Measurements from ENCODE around the gene SCN2B.

The SCN2B gene

DNA sequence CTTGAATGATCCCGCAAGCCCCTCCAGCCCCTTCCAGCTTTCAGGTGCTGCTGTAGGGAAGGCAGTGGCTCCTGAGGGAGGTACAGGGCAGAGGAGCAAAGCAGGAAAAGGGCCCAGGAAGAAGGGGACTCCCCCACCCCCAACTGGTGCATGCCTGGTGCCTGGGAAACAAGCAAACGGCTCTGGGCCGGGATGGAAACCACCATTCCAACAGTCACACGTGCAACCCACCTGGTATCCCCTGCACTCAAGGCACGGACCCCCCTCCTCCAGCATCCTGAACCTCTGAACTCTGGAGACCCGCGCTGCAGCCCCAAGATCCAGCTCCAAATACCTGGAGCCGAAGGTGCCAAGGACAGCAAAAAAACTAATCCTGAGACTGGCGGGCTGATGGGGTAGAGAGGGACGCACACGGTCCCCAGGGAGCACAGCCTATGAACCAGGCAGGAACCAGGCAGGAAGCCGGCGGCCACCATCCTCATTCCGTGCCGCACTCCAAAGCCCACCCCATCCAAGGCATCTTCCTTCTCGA lies 24.4 kb downstream of the SCN2B start:
- no peak for TF ChIP-seq EZH2 (IDR thresholded peaks at IDR 0.05; ENCODE audit: borderline replicate concordance, low read depth, low read length, severe bottlenecking)
- TF ChIP-seq, protein P1, sequence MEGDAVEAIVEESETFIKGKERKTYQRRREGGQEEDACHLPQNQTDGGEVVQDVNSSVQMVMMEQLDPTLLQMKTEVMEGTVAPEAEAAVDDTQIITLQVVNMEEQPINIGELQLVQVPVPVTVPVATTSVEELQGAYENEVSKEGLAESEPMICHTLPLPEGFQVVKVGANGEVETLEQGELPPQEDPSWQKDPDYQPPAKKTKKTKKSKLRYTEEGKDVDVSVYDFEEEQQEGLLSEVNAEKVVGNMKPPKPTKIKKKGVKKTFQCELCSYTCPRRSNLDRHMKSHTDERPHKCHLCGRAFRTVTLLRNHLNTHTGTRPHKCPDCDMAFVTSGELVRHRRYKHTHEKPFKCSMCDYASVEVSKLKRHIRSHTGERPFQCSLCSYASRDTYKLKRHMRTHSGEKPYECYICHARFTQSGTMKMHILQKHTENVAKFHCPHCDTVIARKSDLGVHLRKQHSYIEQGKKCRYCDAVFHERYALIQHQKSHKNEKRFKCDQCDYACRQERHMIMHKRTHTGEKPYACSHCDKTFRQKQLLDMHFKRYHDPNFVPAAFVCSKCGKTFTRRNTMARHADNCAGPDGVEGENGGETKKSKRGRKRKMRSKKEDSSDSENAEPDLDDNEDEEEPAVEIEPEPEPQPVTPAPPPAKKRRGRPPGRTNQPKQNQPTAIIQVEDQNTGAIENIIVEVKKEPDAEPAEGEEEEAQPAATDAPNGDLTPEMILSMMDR (IDR thresholded peaks at IDR 0.05; ENCODE audit: borderline replicate concordance, extremely low read depth, low read length, poor library complexity, severe bottlenecking) = no peak
- Histone ChIP-seq H3K27me3 (ENCODE audit: insufficient read depth, low read length, poor library complexity) (peaks cover 85% of the 10 kb centered on the region), H4K20me1 (ENCODE audit: insufficient read depth, low read length) (peaks cover 12% of the 10 kb centered on the region; the same call in 1 of the 2 replicates), H2AFZ (ENCODE audit: low read depth, low read length) (no peak overlapping the region), H3K9ac (ENCODE audit: low read depth, low read length) (no peak overlapping the region), H3K27ac (ENCODE audit: low read length) (no peak overlapping the region), H3K9me3 (ENCODE audit: insufficient read depth, low read length, severe bottlenecking) (no peaks in the 10 kb centered on the region), H3K79me2 (ENCODE audit: insufficient read depth, low read length) (no peaks in the 10 kb centered on the region), H3K4me1 (ENCODE audit: insufficient read depth, low read length) (peaks cover 10% of the 10 kb centered on the region), H3K36me3 (ENCODE audit: insufficient read depth, low read length) (no peaks in the 10 kb centered on the region), H3K4me3 (ENCODE audit: low read depth in 1 of 2, low read length in 2 of 2) (peak overlapping the region in 1 of 2 experiments; percentile 46; a peak in 1 of 4 replicates), H3K4me2 (ENCODE audit: insufficient read depth, low read length) (peak overlapping the region; percentile 74)
- DNase-seq (no peak), ATAC-seq (ENCODE audit: insufficient read depth, low read depth) (no peak)

DNA sequence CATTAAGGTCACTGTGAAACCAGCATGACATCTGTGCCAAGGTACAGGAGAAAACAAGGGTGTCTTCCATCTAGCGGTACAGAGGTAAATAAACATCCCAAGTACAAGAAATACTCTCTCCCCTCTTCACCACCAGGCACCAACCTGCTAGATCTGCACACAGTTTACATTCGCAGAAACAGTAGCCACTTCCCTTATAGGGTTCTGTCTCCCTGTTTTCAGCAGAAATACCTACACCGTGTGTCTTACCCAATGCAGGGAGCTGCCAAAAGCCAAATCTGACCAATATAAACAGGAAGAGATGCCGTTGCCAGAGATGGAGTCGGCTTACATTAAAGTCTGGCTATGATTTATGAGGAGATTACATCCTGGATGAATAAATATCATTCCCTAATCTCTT lies 25.0 kb downstream of the SCN2B start:
- ATAC-seq (ENCODE audit: insufficient read depth, low read depth) (no peak), DNase-seq (no peak)
- no peak overlapping the region for H3K4me3 ChIP-seq (ENCODE audit: low read depth in 1 of 2, low read length in 2 of 2)
- H3K4me1 ChIP-seq (ENCODE audit: insufficient read depth, low read length) = peaks cover 10% of the 10 kb centered on the region
- no peak overlapping the region for H2AFZ ChIP-seq (ENCODE audit: low read depth, low read length)
- peaks cover 12% of the 10 kb centered on the region; the same call in 1 of the 2 replicates for H4K20me1 ChIP-seq (ENCODE audit: insufficient read depth, low read length)
- no peaks in the 10 kb centered on the region for H3K79me2 ChIP-seq (ENCODE audit: insufficient read depth, low read length)
- H3K4me2 ChIP-seq (ENCODE audit: insufficient read depth, low read length) = no peak overlapping the region
- H3K9ac ChIP-seq (ENCODE audit: low read depth, low read length) = no peak overlapping the region
- H3K27me3 ChIP-seq (ENCODE audit: insufficient read depth, low read length, poor library complexity) = peaks cover 78% of the 10 kb centered on the region
- H3K27ac ChIP-seq (ENCODE audit: low read length) = no peak overlapping the region
- no peak for TF ChIP-seq EZH2 (IDR thresholded peaks at IDR 0.05; ENCODE audit: borderline replicate concordance, low read depth, low read length, severe bottlenecking)
- H3K36me3 ChIP-seq (ENCODE audit: insufficient read depth, low read length) = no peaks in the 10 kb centered on the region
- H3K9me3 ChIP-seq (ENCODE audit: insufficient read depth, low read length, severe bottlenecking) = no peaks in the 10 kb centered on the region

DNA sequence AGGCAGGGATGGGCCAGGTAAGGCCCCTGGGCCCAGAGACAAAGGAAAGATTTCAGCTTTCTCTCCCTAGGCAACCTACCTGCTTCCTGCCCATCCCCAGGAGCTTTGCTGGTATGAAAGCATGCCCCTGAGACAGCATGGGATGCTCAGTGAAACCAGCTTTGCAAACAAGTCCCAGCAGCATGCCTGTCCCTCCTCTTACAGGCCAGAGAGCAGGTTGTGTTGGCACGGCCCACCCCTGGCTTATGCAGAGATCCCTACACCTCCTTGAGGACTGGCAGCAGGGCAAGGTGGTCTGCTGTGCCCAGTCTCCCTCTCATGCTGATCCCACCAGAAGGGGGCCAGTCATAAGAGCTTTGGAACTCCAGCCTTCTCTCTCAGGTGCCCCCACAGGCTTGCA lies 26.9 kb downstream of the SCN2B start:
- Histone ChIP-seq H3K4me2 (ENCODE audit: insufficient read depth, low read length) (no peak overlapping the region), H3K27ac (ENCODE audit: low read length) (no peak overlapping the region), H2AFZ (ENCODE audit: low read depth, low read length) (no peak overlapping the region), H3K36me3 (ENCODE audit: insufficient read depth, low read length) (no peaks in the 10 kb centered on the region), H3K27me3 (ENCODE audit: insufficient read depth, low read length, poor library complexity) (peaks cover 71% of the 10 kb centered on the region), H4K20me1 (ENCODE audit: insufficient read depth, low read length) (peaks cover 7% of the 10 kb centered on the region; the same call in 1 of the 2 replicates), H3K4me3 (ENCODE audit: low read depth in 1 of 2, low read length in 2 of 2) (no peak overlapping the region), H3K9me3 (ENCODE audit: insufficient read depth, low read length, severe bottlenecking) (no peaks in the 10 kb centered on the region), H3K9ac (ENCODE audit: low read depth, low read length) (no peak overlapping the region), H3K4me1 (ENCODE audit: insufficient read depth, low read length) (peaks cover 15% of the 10 kb centered on the region), H3K79me2 (ENCODE audit: insufficient read depth, low read length) (no peaks in the 10 kb centered on the region)
- no peak for TF ChIP-seq EZH2 (IDR thresholded peaks at IDR 0.05; ENCODE audit: borderline replicate concordance, low read depth, low read length, severe bottlenecking)
- TF ChIP-seq, protein P1 (IDR thresholded peaks at IDR 0.05; ENCODE audit: borderline replicate concordance, extremely low read depth, low read length, poor library complexity, severe bottlenecking) = no peak
- no peak for DNase-seq
- ATAC-seq (ENCODE audit: insufficient read depth, low read depth) = no peak

DNA sequence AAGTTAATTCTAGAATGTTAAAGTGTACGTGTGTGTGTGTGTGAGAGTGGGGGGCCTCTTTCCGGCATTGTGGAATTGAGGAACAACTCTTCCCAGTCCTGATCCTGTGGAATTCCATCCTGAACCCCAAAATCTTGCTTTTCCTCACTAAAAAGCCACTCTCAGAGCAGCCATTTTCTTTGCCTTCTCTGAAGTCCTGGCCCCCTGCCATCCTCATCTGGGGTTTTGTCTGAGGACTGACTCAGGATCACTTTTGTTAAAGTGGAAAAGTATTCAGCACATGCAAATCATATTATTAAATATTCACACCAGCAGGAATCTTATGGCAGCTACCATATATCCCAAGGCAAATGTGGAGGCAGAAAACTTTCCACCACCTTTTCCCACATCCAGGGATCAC lies 27.6 kb downstream of the SCN2B start:
- ATAC-seq (ENCODE audit: insufficient read depth, low read depth) (no peak), DNase-seq (no peak)
- H3K4me2 ChIP-seq (ENCODE audit: insufficient read depth, low read length) = no peak overlapping the region
- H3K4me1 ChIP-seq (ENCODE audit: insufficient read depth, low read length) = peaks cover 15% of the 10 kb centered on the region
- no peaks in the 10 kb centered on the region for H3K79me2 ChIP-seq (ENCODE audit: insufficient read depth, low read length)
- no peak overlapping the region for H3K9ac ChIP-seq (ENCODE audit: low read depth, low read length)
- H3K27me3 ChIP-seq (ENCODE audit: insufficient read depth, low read length, poor library complexity) = peaks cover 70% of the 10 kb centered on the region
- no peak overlapping the region for H3K4me3 ChIP-seq (ENCODE audit: low read depth in 1 of 2, low read length in 2 of 2)
- no peak overlapping the region for H3K27ac ChIP-seq (ENCODE audit: low read length)
- TF ChIP-seq, protein P1 (IDR thresholded peaks at IDR 0.05; ENCODE audit: borderline replicate concordance, extremely low read depth, low read length, poor library complexity, severe bottlenecking) = no peak
- TF ChIP-seq EZH2 (IDR thresholded peaks at IDR 0.05; ENCODE audit: borderline replicate concordance, low read depth, low read length, severe bottlenecking) = no peak
- no peak overlapping the region for H2AFZ ChIP-seq (ENCODE audit: low read depth, low read length)
- no peaks in the 10 kb centered on the region for H3K9me3 ChIP-seq (ENCODE audit: insufficient read depth, low read length, severe bottlenecking)
- peaks cover 2% of the 10 kb centered on the region; the same call in 1 of the 2 replicates for H4K20me1 ChIP-seq (ENCODE audit: insufficient read depth, low read length)
- H3K36me3 ChIP-seq (ENCODE audit: insufficient read depth, low read length) = no peaks in the 10 kb centered on the region

All from DND-41 (cell line).